ENCODE results near the gene ITPKB.

ITPKB gene

GRCh38 chr1:226633541-226634165 lies 105.4 kb downstream of the ITPKB start:
- DNase-seq (ENCODE audit: low spot score), result no peak
- Histone ChIP-seq H3K4me3 (no peak overlapping the region), H3K27ac (peak overlapping the region; percentile 13 to 34)
- TF ChIP-seq, protein P1, sequence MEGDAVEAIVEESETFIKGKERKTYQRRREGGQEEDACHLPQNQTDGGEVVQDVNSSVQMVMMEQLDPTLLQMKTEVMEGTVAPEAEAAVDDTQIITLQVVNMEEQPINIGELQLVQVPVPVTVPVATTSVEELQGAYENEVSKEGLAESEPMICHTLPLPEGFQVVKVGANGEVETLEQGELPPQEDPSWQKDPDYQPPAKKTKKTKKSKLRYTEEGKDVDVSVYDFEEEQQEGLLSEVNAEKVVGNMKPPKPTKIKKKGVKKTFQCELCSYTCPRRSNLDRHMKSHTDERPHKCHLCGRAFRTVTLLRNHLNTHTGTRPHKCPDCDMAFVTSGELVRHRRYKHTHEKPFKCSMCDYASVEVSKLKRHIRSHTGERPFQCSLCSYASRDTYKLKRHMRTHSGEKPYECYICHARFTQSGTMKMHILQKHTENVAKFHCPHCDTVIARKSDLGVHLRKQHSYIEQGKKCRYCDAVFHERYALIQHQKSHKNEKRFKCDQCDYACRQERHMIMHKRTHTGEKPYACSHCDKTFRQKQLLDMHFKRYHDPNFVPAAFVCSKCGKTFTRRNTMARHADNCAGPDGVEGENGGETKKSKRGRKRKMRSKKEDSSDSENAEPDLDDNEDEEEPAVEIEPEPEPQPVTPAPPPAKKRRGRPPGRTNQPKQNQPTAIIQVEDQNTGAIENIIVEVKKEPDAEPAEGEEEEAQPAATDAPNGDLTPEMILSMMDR (IDR thresholded peaks at IDR 0.05), result no peak

DNA sequence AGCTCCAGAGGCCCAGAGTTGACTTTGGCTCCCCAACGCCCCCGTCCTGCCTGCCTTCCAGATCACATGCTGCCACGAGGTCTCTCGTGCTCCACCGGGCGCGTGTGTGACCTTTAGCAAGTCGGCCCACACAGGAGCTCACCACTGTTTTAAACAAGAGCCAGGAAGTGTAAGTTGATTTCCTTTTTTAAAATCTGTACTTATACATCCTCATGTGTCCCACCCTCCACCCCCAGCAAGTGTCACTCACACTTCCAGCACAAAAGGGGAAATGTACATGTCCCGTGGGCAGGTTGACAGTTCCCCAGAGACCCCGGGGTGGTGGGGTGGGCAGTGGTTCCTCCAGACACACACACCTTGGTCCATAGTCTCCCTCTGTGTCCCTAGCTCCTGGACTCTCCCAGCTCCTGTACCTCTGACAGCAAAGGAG lies 106.1 kb downstream of the ITPKB start:
- DNase-seq (ENCODE audit: low spot score), result peak; percentile 64
- H3K27ac ChIP-seq, result no peak overlapping the region
- TF ChIP-seq, protein P1 (IDR thresholded peaks at IDR 0.05), result no peak
- no peak overlapping the region for H3K4me3 ChIP-seq

GRCh38 chr1:226632169-226632879 lies 106.8 kb downstream of the ITPKB start:
- DNase-seq (ENCODE audit: low spot score), result peak; percentile 68
- TF ChIP-seq, protein P1 (IDR thresholded peaks at IDR 0.05), result no peak
- Histone ChIP-seq H3K27ac (no peak overlapping the region), H3K4me3 (no peak overlapping the region)

DNA sequence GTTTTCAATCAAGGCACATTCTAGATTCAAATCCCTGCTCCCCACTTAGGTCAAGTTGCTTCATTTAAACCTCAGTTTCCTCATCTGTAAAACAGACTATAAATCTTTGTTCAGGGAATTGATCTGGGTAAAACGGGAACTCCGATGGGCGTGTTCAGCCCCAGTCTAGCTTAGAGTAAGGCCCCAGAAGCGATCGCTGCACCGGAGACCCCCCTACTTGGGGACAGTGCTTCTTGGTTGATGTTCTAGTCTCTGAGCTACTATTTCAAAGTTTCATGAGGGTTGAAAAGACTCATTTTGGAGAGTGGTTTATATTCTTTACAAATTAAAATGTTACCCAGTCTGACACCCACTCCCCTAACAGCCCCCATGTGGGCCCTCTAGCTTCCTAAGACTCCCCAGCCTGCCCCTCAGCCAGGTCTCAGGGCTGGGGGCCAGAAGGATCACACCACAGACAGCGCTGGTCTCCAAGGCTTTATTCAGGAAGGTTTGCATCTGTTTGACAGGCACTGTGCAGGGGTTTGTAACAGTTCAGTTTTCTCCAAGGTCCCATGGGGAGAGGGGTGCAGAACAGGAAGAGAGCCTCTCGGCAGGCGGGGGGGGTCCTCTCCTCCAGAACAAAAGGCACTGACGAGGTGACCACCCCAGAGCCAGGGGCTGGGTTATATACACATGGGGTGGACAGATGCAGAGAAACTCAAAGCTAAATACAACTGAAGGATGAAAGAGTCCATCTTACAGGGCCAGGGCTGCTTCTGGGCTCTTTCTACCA lies 107.7 kb downstream of the ITPKB start:
- no peak overlapping the region for H3K27ac ChIP-seq
- no peak overlapping the region for H3K4me3 ChIP-seq
- peak; percentile 33 for DNase-seq (ENCODE audit: low spot score)
- TF ChIP-seq, protein P1 (IDR thresholded peaks at IDR 0.05), result no peak

DNA sequence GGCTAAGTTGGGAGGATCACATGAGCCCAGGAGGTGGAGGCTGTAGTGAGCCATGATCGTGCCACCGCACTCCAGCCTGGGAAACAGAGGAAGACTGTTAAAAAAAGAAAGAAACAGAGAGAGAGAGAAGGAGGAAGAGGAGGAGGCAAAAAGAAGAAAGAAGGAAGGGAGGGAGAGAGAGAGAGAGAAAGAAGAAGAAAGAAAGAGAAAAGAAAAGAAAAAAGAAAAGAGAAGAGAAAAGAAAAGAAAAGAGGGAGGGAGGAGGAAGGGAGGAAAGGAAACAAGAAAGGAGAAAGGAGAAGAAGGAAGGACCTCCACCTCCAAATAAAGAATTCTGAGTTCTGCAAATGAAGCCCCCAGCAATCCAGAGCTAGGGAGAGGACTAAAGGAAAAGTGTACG lies 108.5 kb downstream of the ITPKB start:
- Histone ChIP-seq H3K27ac (no peak overlapping the region), H3K4me3 (no peak overlapping the region)
- no peak for DNase-seq (ENCODE audit: low spot score)
- TF ChIP-seq, protein P1 (IDR thresholded peaks at IDR 0.05), result no peak

DNA sequence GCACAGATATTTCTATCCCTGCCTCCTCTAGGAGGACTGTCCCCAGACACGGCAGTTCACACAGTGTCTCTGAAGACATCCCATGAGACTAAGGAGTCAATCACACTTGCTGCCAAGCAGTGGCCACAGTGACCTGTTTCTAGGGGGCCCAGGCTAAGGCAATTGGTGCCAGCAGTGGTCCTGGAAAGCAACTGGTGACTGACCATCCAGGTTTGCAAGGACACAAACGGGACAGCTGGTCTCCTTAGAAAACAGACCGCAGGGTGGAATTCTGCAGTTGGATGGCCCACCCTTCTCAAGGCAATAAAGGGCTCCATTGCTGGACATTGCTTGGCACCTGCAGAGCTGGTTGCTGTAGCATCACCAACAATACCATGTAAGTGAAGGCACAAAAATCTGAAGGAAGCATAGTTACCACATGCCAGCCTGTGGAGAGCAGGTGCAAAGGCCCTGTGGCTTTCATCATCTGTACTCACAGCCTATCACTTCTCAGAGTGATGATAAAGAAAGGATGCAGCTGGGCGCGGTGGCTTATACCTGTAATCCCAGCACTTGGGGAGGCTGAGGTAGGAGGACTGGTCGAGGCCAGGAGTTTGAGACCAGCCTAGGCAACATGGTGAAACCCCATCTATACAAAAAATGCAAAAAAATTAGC lies 109.1 kb downstream of the ITPKB start:
- H3K4me3 ChIP-seq, result no peak overlapping the region
- no peak overlapping the region for H3K27ac ChIP-seq
- DNase-seq (ENCODE audit: low spot score), result peak; percentile 62
- TF ChIP-seq, protein P1 (IDR thresholded peaks at IDR 0.05), result no peak

Data from coronary artery (tissue), 2 donors.